ENCODE measurements around the gene RERE. TPM values are rescaled to one million over a fixed set of nuclear protein-coding genes. Genes with fewer than 3 reads are reported as not detected.

RERE gene
- total RNA-seq, 1 donor from 2014 or later: 252 TPM

GRCh38 chr1:8607906-8608305, 209.5 kb downstream of the RERE start:
- no peak for DNase-seq
- Mint-ChIP-seq H3K27me3 (ENCODE audit: unreplicated experiment) (peaks cover 6% of the 10 kb centered on the region), H3K4me1 (ENCODE audit: low read depth, unreplicated experiment) (peaks cover 10% of the 10 kb centered on the region), H3K36me3 (ENCODE audit: unreplicated experiment) (no peaks in the 10 kb centered on the region), H3K4me3 (ENCODE audit: unreplicated experiment) (no peak overlapping the region), H3K9me3 (ENCODE audit: unreplicated experiment) (no peaks in the 10 kb centered on the region), H3K27ac (ENCODE audit: unreplicated experiment) (no peak overlapping the region)
- no peak for TF ChIP-seq CTCF (IDR thresholded peaks at IDR 0.05; ENCODE audit: partially characterized antibody, unreplicated experiment)

GRCh38 chr1:8604041-8604945, 213.1 kb downstream of the RERE start:
- H3K4me1 Mint-ChIP-seq (ENCODE audit: low read depth, unreplicated experiment): peaks cover 23% of the 10 kb centered on the region
- DNase-seq: no peak
- TF ChIP-seq CTCF (IDR thresholded peaks at IDR 0.05; ENCODE audit: partially characterized antibody, unreplicated experiment): no peak
- H3K9me3 Mint-ChIP-seq (ENCODE audit: unreplicated experiment): peaks cover 13% of the 10 kb centered on the region
- no peak overlapping the region for H3K27ac Mint-ChIP-seq (ENCODE audit: unreplicated experiment)
- peaks cover 12% of the 10 kb centered on the region for H3K27me3 Mint-ChIP-seq (ENCODE audit: unreplicated experiment)
- H3K36me3 Mint-ChIP-seq (ENCODE audit: unreplicated experiment): peaks cover 4% of the 10 kb centered on the region
- H3K4me3 Mint-ChIP-seq (ENCODE audit: unreplicated experiment): no peak overlapping the region

- Mint-ChIP-seq H3K4me1 (ENCODE audit: low read depth, unreplicated experiment) (peaks cover 33% of the 10 kb centered on the region), H3K27me3 (ENCODE audit: unreplicated experiment) (peaks cover 22% of the 10 kb centered on the region), H3K9me3 (ENCODE audit: unreplicated experiment) (peaks cover 20% of the 10 kb centered on the region), H3K27ac (ENCODE audit: unreplicated experiment) (no peak overlapping the region), H3K4me3 (ENCODE audit: unreplicated experiment) (no peak overlapping the region), H3K36me3 (ENCODE audit: unreplicated experiment) (peaks cover 4% of the 10 kb centered on the region)
- no peak for DNase-seq
- TF ChIP-seq CTCF (IDR thresholded peaks at IDR 0.05; ENCODE audit: partially characterized antibody, unreplicated experiment): no peak
These were observed 214.2 kb downstream of the RERE start for GRCh38 chr1:8603220-8603616.

GRCh38 chr1:8602471-8603219, 214.8 kb downstream of the RERE start:
- Mint-ChIP-seq H3K36me3 (ENCODE audit: unreplicated experiment) (peaks cover 4% of the 10 kb centered on the region), H3K9me3 (ENCODE audit: unreplicated experiment) (peaks cover 20% of the 10 kb centered on the region), H3K4me1 (ENCODE audit: low read depth, unreplicated experiment) (peaks cover 39% of the 10 kb centered on the region), H3K27me3 (ENCODE audit: unreplicated experiment) (peaks cover 22% of the 10 kb centered on the region), H3K4me3 (ENCODE audit: unreplicated experiment) (no peak overlapping the region), H3K27ac (ENCODE audit: unreplicated experiment) (no peak overlapping the region)
- DNase-seq: no peak
- TF ChIP-seq CTCF (IDR thresholded peaks at IDR 0.05; ENCODE audit: partially characterized antibody, unreplicated experiment): no peak

Data from glutamatergic neuron (in vitro differentiated cells).